Brain microvascular endothelial cell (primary cell): ENCODE measurements around the gene ASF1B.

Source experiments
- DNase-seq: peaks from one replicate; pipeline ENCODE4 v3.0.0-alpha.2; 2020
- H3K27ac ChIP-seq: fragments of 250-450 bp; sonication (Bioruptor Pico); 2 replicates; pipeline ENCODE4 v1.5.1; 2020; ENCODE audit warnings: mild to moderate bottlenecking, moderate library complexity
- H3K27me3 ChIP-seq: fragments of 250-450 bp; sonication (Bioruptor Pico); replicated peaks from 2 replicates; pipeline ENCODE4 v1.5.1; 2020; ENCODE audit warnings: mild to moderate bottlenecking
- H3K36me3 ChIP-seq: fragments of 250-450 bp; sonication (Bioruptor Pico); replicated peaks from 2 replicates; pipeline ENCODE4 v1.5.1; 2020; ENCODE audit warnings: mild to moderate bottlenecking
- H3K4me3 ChIP-seq: 2 replicates; pipeline ENCODE4 v1.5.1; 2011; ENCODE audit warnings: low read depth, mild to moderate bottlenecking, control low read depth, low read length, moderate library complexity
- CTCF ChIP-seq: IDR thresholded peaks from 2 replicates; pipeline ENCODE4 v1.5.1; 2011; ENCODE audit warnings: low read depth, mild to moderate bottlenecking, moderate library complexity, low read length, control low read depth, inconsistent platforms; ENCODE audit errors: missing control alignments
- in situ Hi-C: cut with HindIII; loops from 2 replicates; pipeline ENCODE4 v1.10.0; 2017; ENCODE audit warnings: low sequenced_read_pairs, low pct_ligation_motif_present

The ASF1B gene

DNA sequence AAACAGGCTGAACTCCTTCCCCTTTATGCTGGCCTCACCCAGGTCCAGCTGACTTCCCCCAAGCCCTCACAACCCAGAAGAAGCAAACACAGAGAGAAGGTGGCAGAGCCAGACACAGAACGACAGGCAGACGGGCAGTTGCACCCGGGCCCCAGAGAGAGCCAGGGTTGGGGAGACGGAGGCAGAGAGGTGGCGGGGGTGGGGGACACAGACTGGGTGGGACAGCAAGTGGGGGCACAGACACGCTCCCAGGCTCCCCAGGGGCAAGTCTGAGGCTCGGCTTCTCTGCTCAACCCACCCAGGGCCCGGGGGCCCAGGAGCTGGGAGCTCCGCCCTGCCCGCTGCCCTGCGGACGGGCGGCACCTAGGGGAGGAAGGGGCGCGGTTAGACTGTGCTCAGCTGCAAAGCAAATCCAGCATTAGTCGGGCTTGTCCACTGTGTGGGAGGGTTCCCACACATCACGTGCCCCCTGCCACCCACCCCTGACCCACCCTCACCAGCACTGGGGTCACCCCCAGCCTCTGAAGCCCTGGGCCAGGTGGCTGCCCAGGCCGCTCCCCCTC lies 31.3 kb upstream of the ASF1B start:
- TF ChIP-seq CTCF = no peak
- in situ Hi-C loops = no loop called here
- peaks cover 16% of the 10 kb centered on the region for H3K36me3 ChIP-seq
- DNase-seq = no peak
- no peak overlapping the region for H3K4me3 ChIP-seq
- no peak overlapping the region for H3K27ac ChIP-seq
- no peaks in the 10 kb centered on the region for H3K27me3 ChIP-seq

DNA sequence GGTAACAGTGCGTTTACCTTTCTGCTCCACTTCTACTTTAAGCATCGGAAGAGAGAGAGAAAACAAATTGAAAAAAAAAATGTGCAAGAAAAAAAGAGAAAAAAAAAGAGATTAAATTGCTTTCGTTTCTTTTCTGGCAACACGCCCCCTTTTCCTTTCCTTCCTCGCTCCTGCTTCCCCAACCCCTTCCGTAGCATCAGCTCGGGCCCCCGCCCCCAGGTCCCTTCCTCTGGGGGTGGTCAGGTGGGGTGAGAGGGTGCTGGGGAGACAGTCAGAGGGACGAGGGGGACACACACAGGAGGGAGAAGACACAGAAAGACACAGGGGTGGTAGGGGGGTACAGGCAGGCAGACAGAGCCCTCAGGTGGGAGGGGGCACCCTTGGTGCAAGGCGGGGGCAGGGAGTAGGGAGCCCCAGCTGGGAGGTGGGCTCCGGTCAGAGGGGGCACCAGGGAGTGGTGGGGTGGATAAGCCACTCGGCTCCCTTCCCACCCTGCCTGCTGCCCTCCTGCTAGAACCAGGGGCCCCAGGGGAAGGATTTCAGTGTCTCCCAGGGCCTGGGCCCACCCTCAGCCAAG lies 30.7 kb upstream of the ASF1B start:
- Histone ChIP-seq H3K27me3 (no peaks in the 10 kb centered on the region), H3K4me3 (no peak overlapping the region), H3K36me3 (peaks cover 17% of the 10 kb centered on the region), H3K27ac (no peak overlapping the region)
- DNase-seq = no peak
- in situ Hi-C loops = no loop called here
- TF ChIP-seq CTCF = no peak

DNA sequence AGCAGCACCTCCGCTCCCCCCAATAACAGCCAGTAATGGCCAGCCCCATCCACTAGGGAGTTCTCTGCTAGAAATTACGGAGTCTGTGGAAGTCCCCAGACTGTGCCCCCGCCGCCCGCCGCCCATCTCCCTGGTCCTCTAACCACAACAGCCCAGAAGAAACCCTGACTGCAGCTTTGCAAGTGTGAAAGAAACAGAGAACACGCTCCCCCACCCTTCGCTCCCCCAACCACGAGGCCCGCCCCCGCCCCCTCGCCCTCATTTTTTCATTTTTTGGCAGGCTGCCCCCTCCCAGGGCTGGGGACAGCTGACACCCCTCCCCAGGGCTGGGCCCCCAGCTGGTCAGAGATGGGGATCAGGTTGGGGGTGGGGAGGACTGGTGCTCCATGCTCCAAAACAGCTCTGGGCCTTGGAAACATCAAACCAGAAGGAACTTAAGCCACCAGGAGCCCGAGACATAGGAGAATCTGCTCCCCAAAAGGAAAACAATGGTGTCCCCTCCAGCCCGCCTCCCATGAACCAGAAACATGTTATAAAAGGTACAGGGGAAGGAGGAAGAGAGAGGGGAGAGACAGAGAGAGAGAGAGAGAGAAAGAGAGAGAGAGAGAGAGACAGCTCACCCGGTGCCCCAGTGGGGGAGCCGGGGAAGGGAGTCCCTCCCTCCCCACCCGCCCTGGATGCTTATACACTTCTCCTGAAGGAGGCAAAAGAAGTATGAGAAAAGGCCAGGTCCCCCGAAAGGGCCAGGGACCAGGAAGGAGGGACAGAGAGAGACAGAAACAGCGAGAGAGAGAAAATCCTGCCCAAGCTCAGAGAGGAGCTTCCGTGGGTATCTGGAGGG lies 29.8 kb upstream of the ASF1B start:
- no peak overlapping the region for H3K27ac ChIP-seq

DNA sequence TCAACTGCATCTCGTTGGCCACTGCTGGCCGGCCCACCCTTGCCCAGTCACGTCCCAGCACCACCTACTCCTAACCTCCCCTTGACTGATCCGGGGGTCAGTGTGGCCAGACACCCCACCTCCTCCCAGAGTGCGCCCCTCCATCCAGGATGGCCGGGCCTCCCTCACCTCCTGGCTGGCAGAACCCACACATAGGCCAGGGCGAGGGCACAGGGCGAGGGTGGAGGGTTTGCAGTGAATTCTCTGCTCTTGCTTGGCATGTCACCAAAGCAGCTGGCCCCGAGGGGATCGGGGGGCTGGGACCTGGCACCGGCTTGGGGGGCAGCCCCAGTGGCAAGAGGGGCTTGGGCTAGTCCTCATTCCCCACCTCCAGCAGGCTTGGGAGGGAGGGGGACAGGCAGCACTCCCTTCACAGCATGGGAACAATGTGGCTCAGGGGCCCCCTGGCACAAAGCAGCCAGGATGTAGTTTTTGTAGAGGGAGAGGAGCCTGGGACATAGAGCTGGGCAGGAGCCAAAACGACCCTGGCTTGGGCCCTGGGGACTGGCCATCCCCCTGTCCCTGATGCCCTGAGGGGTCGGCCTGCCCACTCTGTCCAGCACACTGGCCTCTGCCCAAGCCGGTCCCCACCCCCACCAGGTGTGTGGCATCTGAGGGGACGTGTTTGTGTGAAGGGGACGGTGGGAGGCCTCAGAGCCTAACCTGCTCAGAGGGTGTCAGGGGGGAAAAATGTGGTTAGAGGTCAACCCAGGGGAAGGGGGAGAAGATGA lies 28.5 kb upstream of the ASF1B start:
- Histone ChIP-seq H3K27ac (no peak overlapping the region), H3K27me3 (no peaks in the 10 kb centered on the region), H3K36me3 (peaks cover 11% of the 10 kb centered on the region), H3K4me3 (no peak overlapping the region)
- no peak for TF ChIP-seq CTCF
- no peak for DNase-seq
- in situ Hi-C loops = no loop called here

More for the DNA sequence above, 29.8 kb upstream of the ASF1B start:
- no peak overlapping the region for H3K4me3 ChIP-seq
- DNase-seq = no peak
- H3K36me3 ChIP-seq = peaks cover 17% of the 10 kb centered on the region
- H3K27me3 ChIP-seq = no peaks in the 10 kb centered on the region
- in situ Hi-C loops = no loop called here
- TF ChIP-seq CTCF = no peak

- TF ChIP-seq CTCF = no peak
- H3K27me3 ChIP-seq = no peaks in the 10 kb centered on the region
- no peak overlapping the region for H3K27ac ChIP-seq
- DNase-seq = no peak
- no peak overlapping the region for H3K4me3 ChIP-seq
- peaks cover 14% of the 10 kb centered on the region for H3K36me3 ChIP-seq
- in situ Hi-C loops = no loop called here
Observed at GRCh38 chr19:14164082-14164481, 27.7 kb upstream of the ASF1B start.
